GM21360 (cell line): ENCODE results near the gene ZNF180.
"Not testable (repeated sequence)": the region's sequence is repeated elsewhere in the genome, so short reads cannot be mapped to it uniquely, and the experiment has no call there.

Experiments
- ATAC-seq: cut with Tn5 transposase; IDR thresholded peaks from one replicate; pipeline ENCODE4 v1.9.1; 2021; ENCODE audit warnings: mild to moderate bottlenecking, moderate library complexity; ENCODE audit not compliant: unreplicated experiment

ZNF180 gene

DNA sequence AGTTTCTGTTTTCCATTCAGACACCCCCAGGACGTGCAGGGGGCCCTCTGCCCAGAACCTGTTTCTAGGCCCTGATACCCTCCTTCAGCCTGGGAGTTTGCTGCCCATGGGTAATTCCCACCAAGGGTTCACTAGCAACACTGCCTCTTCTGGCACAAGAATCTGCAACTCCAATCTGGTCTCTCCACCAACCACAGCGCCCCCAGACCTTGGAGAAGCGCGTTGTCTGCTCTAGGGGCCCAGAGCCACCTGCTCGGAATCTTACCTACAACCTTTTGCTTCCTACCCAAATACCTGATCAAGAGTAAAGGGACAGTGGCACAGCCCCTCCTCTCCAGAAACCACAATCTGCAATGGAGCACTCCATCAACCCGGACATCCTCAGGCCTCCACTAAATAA, 763 bp downstream of the ZNF180 start:
- ATAC-seq: no peak

DNA sequence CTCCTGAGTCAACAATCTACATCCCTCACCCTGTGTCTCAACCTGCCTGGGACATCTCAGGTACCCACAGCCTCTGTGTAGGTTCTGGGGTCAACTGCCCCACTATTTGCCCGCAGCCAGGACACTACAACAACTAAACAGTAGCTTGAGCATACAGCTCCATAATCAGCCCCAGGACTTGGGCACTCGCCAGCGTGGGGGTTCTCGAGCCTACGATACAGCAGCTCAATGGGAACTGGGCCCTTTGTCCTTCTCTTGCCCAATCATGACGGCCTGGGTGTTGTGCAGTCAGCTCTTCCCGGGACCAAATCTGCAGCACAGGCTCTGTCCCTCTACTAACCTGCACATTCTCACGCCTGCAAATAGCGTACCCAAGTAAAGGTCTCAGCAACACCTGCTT, 1.3 kb downstream of the ZNF180 start:
- ATAC-seq: no peak

- no peak for ATAC-seq
Measured at GRCh38 chr19:44496711-44497110, 3.6 kb downstream of the ZNF180 start.

DNA sequence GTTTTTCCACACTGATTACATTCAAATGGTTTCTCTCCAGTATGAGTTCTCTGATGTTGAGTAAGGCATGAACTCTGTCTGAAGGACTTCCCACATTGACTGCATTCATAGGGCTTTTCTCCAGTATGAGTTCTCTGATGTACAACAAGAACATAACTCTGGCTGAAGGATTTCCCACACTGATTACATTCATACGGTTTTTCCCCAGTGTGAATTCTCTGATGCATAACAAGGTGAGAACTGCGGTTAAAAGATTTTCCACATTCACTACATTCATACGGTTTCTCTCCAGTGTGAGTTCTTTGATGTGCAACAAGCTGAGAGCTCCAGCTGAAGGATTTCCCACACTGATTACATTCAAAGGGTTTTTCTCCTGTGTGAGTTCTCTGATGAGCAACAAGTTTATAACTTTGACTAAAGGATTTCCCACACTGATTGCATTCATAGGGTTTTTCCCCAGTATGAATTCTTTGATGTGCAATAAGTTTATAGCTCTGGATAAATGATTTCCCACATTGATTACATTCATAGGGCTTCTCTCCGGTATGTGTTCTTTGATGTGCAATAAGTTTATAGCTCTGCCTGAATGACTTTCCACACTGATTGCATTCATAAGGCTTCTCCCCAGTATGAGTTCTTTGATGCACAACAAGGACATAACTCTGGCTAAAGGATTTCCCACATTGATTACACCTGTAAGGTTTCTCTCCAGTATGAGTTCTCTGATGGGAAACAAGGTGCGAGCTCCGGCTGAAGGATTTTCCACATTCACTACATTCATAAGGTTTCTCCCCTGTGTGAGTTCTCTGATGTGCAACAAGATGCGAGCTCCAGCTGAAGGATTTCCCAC, 23.5 kb downstream of the ZNF180 start:
- no peak for ATAC-seq

DNA sequence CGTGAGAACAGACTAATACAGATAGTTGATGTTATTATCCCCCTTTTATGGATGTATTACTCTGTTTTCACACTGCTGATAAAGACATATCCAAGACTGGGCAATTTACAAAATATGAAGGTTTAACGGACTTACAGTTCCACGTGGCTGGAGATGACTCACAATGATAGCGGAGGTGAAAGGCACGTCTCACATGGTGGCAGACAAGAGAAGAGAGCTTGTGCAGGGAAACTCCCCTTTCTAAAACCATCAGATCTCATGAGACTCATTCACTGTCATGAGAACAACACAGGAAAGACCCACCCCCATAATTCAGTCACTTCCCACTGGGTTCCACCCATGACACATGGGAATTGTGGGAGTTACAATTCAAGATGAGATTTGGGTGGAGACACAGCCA, 31.6 kb downstream of the ZNF180 start:
- not testable (repeated sequence) for ATAC-seq

DNA sequence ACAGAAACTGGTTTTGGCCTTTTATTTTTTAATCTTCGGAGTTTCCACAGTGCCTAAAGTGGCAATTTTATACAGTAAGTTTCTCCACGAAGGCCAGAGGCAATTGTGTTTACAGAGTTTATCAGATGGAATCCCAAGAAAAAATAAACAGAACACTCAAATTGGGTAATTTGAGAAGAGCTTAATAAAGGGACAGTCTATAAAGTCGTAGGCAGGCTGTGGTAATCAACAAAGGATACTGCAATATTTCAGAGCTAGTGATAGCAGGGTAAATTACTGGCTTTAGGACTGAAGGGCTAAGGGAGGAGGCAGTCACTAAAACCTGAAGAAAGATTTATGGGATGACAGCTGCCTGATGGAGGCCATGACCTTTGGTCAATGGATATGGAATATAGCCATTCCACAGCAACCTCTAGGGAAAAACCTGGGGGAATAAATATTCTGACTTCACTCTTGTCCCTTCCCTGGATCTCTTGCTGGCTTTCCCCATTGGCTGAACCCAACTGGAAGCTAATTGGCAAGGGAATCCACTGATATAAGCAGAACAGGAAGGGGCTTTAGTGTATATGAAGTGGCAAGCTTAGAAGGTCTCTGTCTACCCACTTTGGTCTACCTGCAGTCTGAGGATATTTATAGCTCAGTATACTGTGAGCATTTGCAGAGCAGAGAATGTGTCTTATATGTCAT, 37.6 kb downstream of the ZNF180 start:
- ATAC-seq: not testable (repeated sequence)

DNA sequence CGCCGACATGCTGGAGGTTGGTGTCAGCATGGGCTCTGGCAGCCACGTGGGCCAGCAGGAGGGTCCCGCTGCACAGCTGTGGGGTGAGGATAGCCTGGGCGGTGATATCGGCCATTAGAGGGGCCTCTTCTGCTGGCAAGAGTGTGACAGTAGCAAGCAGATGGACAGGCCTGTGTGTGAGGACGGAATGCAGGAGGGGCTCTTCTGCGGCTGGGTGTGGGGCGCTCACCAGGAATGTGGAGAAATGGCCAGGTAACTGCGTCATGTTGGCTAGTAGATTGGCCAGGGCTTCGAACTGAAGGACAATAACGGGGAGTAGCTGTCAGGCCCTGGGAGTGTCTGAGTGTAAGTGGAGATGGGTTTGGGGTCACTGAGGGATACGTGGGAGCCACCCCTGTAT, 44.3 kb downstream of the ZNF180 start:
- not testable (repeated sequence) for ATAC-seq

- ATAC-seq: no peak
Measured at GRCh38 chr19:44455100-44455499, 45.2 kb downstream of the ZNF180 start.

DNA sequence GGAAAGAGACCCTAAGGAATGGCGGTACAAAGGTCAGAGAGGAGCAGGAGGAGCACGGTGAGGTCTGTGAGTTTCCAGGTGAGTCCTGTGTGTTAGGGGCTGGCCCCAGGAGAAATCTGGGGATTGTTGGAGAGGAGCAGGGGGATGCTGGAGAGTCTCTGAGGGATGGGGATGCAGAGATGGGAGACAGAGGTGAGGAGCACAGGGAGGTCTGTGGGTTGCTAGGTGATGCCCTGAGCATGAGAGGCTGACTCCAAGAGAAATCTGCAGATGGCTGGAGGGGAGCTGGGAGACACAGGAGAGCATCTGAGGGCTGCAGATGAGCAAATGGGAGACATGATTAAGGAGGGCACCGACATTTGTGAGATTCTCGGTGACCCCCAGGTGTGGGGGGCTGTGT, 48.0 kb downstream of the ZNF180 start:
- no peak for ATAC-seq

- no peak for ATAC-seq
Measured at GRCh38 chr19:44451687-44452086, 48.6 kb downstream of the ZNF180 start.

- ATAC-seq: no peak
Measured at GRCh38 chr19:44447916-44448674, 52.2 kb downstream of the ZNF180 start, which contains the start of gene ZNF229. ZNF229 (minus strand) TSS chr19:44448472; CDS start chr19:44442847, 5,625 bp downstream.

GRCh38 chr19:44438441-44438840, 61.9 kb downstream of the ZNF180 start:
- ATAC-seq: no peak

DNA sequence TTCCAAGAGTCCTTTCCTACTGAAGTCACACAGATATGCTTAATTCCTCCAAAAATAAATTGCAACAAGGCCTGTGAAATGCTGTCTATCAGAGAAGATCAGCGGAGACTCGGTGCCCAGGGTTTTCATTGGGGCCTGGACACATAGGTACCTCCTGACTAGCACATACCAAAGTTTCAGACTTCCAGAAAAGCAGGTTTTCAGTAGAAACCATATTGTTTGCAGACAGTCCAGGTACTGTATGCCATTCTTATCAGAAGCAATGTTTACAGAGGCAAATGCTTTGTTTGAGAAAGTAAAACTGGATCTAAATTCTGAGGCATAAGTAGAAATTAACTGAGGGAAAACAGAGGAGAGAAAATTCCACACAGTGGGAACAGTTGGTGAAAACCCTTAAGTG, 64.9 kb downstream of the ZNF180 start:
- no peak for ATAC-seq

- no peak for ATAC-seq
Measured at GRCh38 chr19:44430956-44431355, 69.4 kb downstream of the ZNF180 start.
